SK-N-SH (cell line): Measurements from ENCODE around the gene DCAF17. TPM values are rescaled to one million over a fixed set of nuclear protein-coding genes. Genes with fewer than 3 reads are reported as not detected.
"Not testable (repeated sequence)": the region's sequence is repeated elsewhere in the genome, so short reads cannot be mapped to it uniquely, and the experiment has no call there.

ENCODE experiments used
- CTCF ChIA-PET: fragments of 300-600, 350-600 bp; formaldehyde crosslinking; extraction: SDS; loops from one replicate; lab custom pipeline; 2021; lab: Yijun Ruan, JAX
- POLR2A ChIA-PET: fragments of 350-600 bp; sonication (Branson Sonifier 250); formaldehyde crosslinking; extraction: SDS; loops from one replicate; lab custom pipeline; 2020; ENCODE audit warnings: antibody characterized with exemption, inconsistent platforms; lab: Yijun Ruan, JAX
- DNase-seq: peaks from one replicate; pipeline ENCODE4 v3.0.0; 2012
- H2AFZ ChIP-seq: fragments of 200-600 bp; sonication (generic); 2 replicates; pipeline ENCODE4 v1.8.1; 2016; ENCODE audit warnings: antibody characterized with exemption, mild to moderate bottlenecking, low read depth
- H3F3A ChIP-seq: fragments of 200-600 bp; sonication (generic); replicated peaks from 2 replicates; pipeline ENCODE3; 2016; ENCODE audit warnings: antibody characterized with exemption, mild to moderate bottlenecking; ENCODE audit not compliant: insufficient read depth
- H3K27ac ChIP-seq, 2 experiments: fragments of 200-500 bp in 1 of 2; fragments of 200-600 bp in 1 of 2; sonication (Bioruptor generic) in 1 of 2; sonication (generic), shearing (Covaris generic) in 1 of 2; 2 replicates each; pipeline versions ENCODE4 v1.5.1 to v1.6.1; 2014 to 2016; ENCODE audit warnings: low read depth in 2 of 2, inconsistent platforms in 1 of 2, low read length in 1 of 2, mild to moderate bottlenecking in 1 of 2, mixed read lengths in 1 of 2
- H3K27me3 ChIP-seq: fragments of 200-600 bp; sonication (generic), shearing (Covaris generic); 2 replicates; pipeline ENCODE4 v1.6.1; 2016; ENCODE audit warnings: mixed run types; ENCODE audit not compliant: insufficient read depth
- H3K36me3 ChIP-seq, 2 experiments: fragments of 200-500 bp in 1 of 2; fragments of 200-600 bp in 1 of 2; sonication (Bioruptor generic) in 1 of 2; sonication (generic) in 1 of 2; replicated peaks in 1 of 2; 2 replicates each; pipeline versions ENCODE3 to v1.5.1; 2014 to 2016; ENCODE audit warnings: low read length in 1 of 2, mild to moderate bottlenecking in 1 of 2; ENCODE audit not compliant: insufficient read depth in 2 of 2, control insufficient read depth in 1 of 2
- H3K4me1 ChIP-seq, 2 experiments: fragments of 200-500 bp in 1 of 2; fragments of 200-600 bp in 1 of 2; sonication (Bioruptor generic) in 1 of 2; sonication (generic), shearing (Covaris generic) in 1 of 2; 2 replicates each; pipeline versions ENCODE4 v1.5.1 to v1.6.1; 2014 to 2016; ENCODE audit warnings: low read depth in 1 of 2, low read length in 1 of 2, mixed run types in 1 of 2; ENCODE audit not compliant: insufficient read depth in 2 of 2, control insufficient read depth in 1 of 2
- H3K4me2 ChIP-seq: fragments of 200-600 bp; sonication (generic), shearing (Covaris generic); 2 replicates; pipeline ENCODE4 v1.6.1; 2017; ENCODE audit warnings: mixed run types
- H3K4me3 ChIP-seq, 2 experiments: fragments of 200-500 bp in 1 of 2; fragments of 200-600 bp in 1 of 2; sonication (Bioruptor generic) in 1 of 2; sonication (generic), shearing (Covaris generic) in 1 of 2; 2 replicates each; pipeline versions ENCODE4 v1.5.1 to v1.8.1; 2014 to 2016; ENCODE audit warnings: low read depth in 2 of 2, inconsistent platforms in 1 of 2, low read length in 1 of 2, mild to moderate bottlenecking in 1 of 2, mixed read lengths in 1 of 2, moderate library complexity in 1 of 2
- H3K79me2 ChIP-seq: fragments of 200-600 bp; sonication (generic); 2 replicates; pipeline ENCODE4 v1.8.1; 2017; ENCODE audit warnings: mild to moderate bottlenecking; ENCODE audit not compliant: insufficient read depth
- H3K9ac ChIP-seq: fragments of 200-600 bp; sonication (generic); 2 replicates; pipeline ENCODE4 v1.6.1; 2017; ENCODE audit warnings: mixed run types
- H3K9me2 ChIP-seq: fragments of 200-600 bp; sonication (generic); 2 replicates; pipeline ENCODE4 v1.6.1; 2017; ENCODE audit warnings: mixed run types
- H3K9me3 ChIP-seq: fragments of 200-600 bp; sonication (generic); 2 replicates; pipeline ENCODE4 v1.6.1; 2017; ENCODE audit warnings: mixed run types, mild to moderate bottlenecking, moderate library complexity
- H4K20me1 ChIP-seq: fragments of 200-600 bp; sonication (generic); 2 replicates; pipeline ENCODE4 v1.6.1; 2017; ENCODE audit warnings: mild to moderate bottlenecking, mixed run types; ENCODE audit not compliant: insufficient read depth
- CHD2 ChIP-seq: fragments of 150-350 bp; IDR thresholded peaks from 2 replicates; pipeline ENCODE4 v1.6.1; 2018; ENCODE audit warnings: low read length; ENCODE audit not compliant: partially characterized antibody
- CTCF ChIP-seq: fragments of 200-600 bp; sonication (generic); IDR thresholded peaks from 2 replicates; pipeline ENCODE4 v1.6.1; 2017; ENCODE audit warnings: antibody characterized with exemption, mild to moderate bottlenecking, moderate library complexity
- EP300 ChIP-seq, 2 experiments: IDR thresholded peaks; 2 replicates each; pipeline versions ENCODE4 v1.4.0 to v1.6.1; 2012; ENCODE audit warnings: borderline replicate concordance in 1 of 2, low read depth in 1 of 2, low read length in 1 of 2
- EZH2phosphoT487 ChIP-seq: fragments of 200-600 bp; sonication (generic); IDR thresholded peaks from 2 replicates; pipeline ENCODE4 v1.6.1; 2017; ENCODE audit warnings: low read depth, mixed run types, mild to moderate bottlenecking, antibody characterized with exemption, moderate library complexity, borderline replicate concordance
- FOSL2 ChIP-seq: IDR thresholded peaks from 2 replicates; pipeline ENCODE4 v1.4.0; 2012; ENCODE audit warnings: low read depth, mild to moderate bottlenecking, moderate library complexity, borderline replicate concordance
- FOXJ3 ChIP-seq: sonication (generic); formaldehyde crosslinking; IDR thresholded peaks from 2 replicates; pipeline ENCODE4 v1.5.1; 2020; ENCODE audit warnings: mild to moderate bottlenecking, missing genetic modification reagents
- FOXM1 ChIP-seq: IDR thresholded peaks from 2 replicates; pipeline ENCODE4 v1.4.0; 2012; ENCODE audit warnings: low read depth, mild to moderate bottlenecking
- IRF3 ChIP-seq: fragments of 150-350 bp; IDR thresholded peaks from 2 replicates; pipeline ENCODE4 v1.6.1; 2016; ENCODE audit warnings: mild to moderate bottlenecking, low read depth, low read length
- MAX ChIP-seq: IDR thresholded peaks from 2 replicates; pipeline ENCODE4 v1.4.0; 2012; ENCODE audit warnings: low read depth
- NFIC ChIP-seq: IDR thresholded peaks from 2 replicates; pipeline ENCODE4 v1.4.0; 2012; ENCODE audit warnings: borderline replicate concordance
- POLR2AphosphoS5 ChIP-seq: IDR thresholded peaks from 2 replicates; pipeline ENCODE4 v1.6.1; 2012; ENCODE audit warnings: low read depth, low read length
- RFX5 ChIP-seq: IDR thresholded peaks from 2 replicates; pipeline ENCODE4 v1.6.1; 2012; ENCODE audit warnings: mild to moderate bottlenecking, improper control_type of control experiment, low read length
- RXRA ChIP-seq: IDR thresholded peaks from 2 replicates; pipeline ENCODE4 v1.4.0; 2012; ENCODE audit warnings: low read depth, mild to moderate bottlenecking, borderline replicate concordance
- SIN3A ChIP-seq: IDR thresholded peaks from 2 replicates; pipeline ENCODE4 v1.6.1; 2012; ENCODE audit warnings: low read depth, mild to moderate bottlenecking, low read length, moderate library complexity, borderline replicate concordance
- SMC3 ChIP-seq: IDR thresholded peaks from 2 replicates; pipeline ENCODE4 v1.6.1; 2012; ENCODE audit warnings: low read depth, low read length, improper control_type of control experiment
- TCF12 ChIP-seq: IDR thresholded peaks from 2 replicates; pipeline ENCODE4 v1.4.0; 2012
- TEAD4 ChIP-seq: IDR thresholded peaks from 2 replicates; pipeline ENCODE4 v1.4.0; 2012; ENCODE audit warnings: mild to moderate bottlenecking, borderline replicate concordance; ENCODE audit not compliant: insufficient read depth
- YY1 ChIP-seq: IDR thresholded peaks from 2 replicates; pipeline ENCODE4 v1.4.0; 2012; ENCODE audit warnings: low read depth, mild to moderate bottlenecking
- ZBTB33 ChIP-seq: IDR thresholded peaks from 2 replicates; pipeline ENCODE4 v1.4.0; 2012; ENCODE audit warnings: low read depth, borderline replicate concordance
- WGBS: methylation state at CpG from one replicate; pipeline ENCODE4 v1.1.6; 2017; ENCODE audit warnings: low lambda C conversion rate; 5-methylcytosine and 5-hydroxymethylcytosine counted together
- polyA plus RNA-seq, 3 experiments: library from polyadenylated mRNA; depleted of rRNA; stranded (reverse); fragments of >200 nt; gene quantifications; 2 replicates each; pipeline ENCODE4 v1.2.3, GENCODE V29; 2012

DCAF17 gene
- polyA plus RNA-seq, 1 of the 3 experiments (the other 2 are of a cell fraction), result 4.9 TPM

- H3K79me2 ChIP-seq, result no peaks in the 10 kb centered on the region
- no peaks in the 10 kb centered on the region for H3K4me1 ChIP-seq
- ChIA-PET CTCF (no interaction called here), POLR2A (no interaction called here)
- no peaks in the 10 kb centered on the region for H4K20me1 ChIP-seq
- no peak overlapping the region for H3K4me3 ChIP-seq
- H3K4me2 ChIP-seq, result no peak overlapping the region
- no peak for TF ChIP-seq YY1
- TF ChIP-seq IRF3, result no peak
- no peak for TF ChIP-seq MAX
- no peak for TF ChIP-seq TCF12
- TF ChIP-seq EP300 (IDR thresholded peaks at IDR 0.05; ENCODE audit: borderline replicate concordance in 1 of 2, low read depth in 1 of 2, low read length in 1 of 2), result no peak
- TF ChIP-seq ZBTB33, result no peak
- no peak for TF ChIP-seq POLR2AphosphoS5
- no peak for TF ChIP-seq TEAD4
- no peak for TF ChIP-seq SMC3
- TF ChIP-seq RXRA, result no peak
- no peak for TF ChIP-seq FOXJ3 (CRISPR knock-in tag)
- no peak for TF ChIP-seq CHD2
- TF ChIP-seq CTCF, result no peak
- TF ChIP-seq EZH2phosphoT487, result no peak
- TF ChIP-seq FOSL2, result no peak
- no peak for TF ChIP-seq FOXM1
- no peak for TF ChIP-seq NFIC
- no peak for TF ChIP-seq SIN3A
- TF ChIP-seq RFX5, result no peak
- no peak overlapping the region for H3K9ac ChIP-seq
- 89% methylated on average over 6 of the region's 6 CpGs for WGBS
- H2AFZ ChIP-seq, result no peak overlapping the region
- no peaks in the 10 kb centered on the region for H3K27me3 ChIP-seq
- H3F3A ChIP-seq, result no peaks in the 10 kb centered on the region
- H3K27ac ChIP-seq, result no peak overlapping the region
- H3K9me3 ChIP-seq, result no peaks in the 10 kb centered on the region
- no peak for DNase-seq
- H3K36me3 ChIP-seq, result no peaks in the 10 kb centered on the region
- H3K9me2 ChIP-seq, result no peaks in the 10 kb centered on the region
Measured at GRCh38 chr2:171492664-171493063, 58.6 kb downstream of the DCAF17 start.

GRCh38 chr2:171497664-171498063, 63.6 kb downstream of the DCAF17 start:
- H3F3A ChIP-seq, H3K9me3 ChIP-seq, H3K36me3 ChIP-seq, H3K9me2 ChIP-seq, H3K4me3 ChIP-seq, H3K4me1 ChIP-seq, H3K79me2 ChIP-seq, H2AFZ ChIP-seq, H3K4me2 ChIP-seq, H3K9ac ChIP-seq, H4K20me1 ChIP-seq, H3K27me3 ChIP-seq, CTCF ChIA-PET, POLR2A ChIA-PET, H3K27ac ChIP-seq, DNase-seq: not testable (repeated sequence)
- WGBS, result 83% methylated on average over 5 of the region's 5 CpGs
